Ectodermal cell (in vitro differentiated cells): Measurements from ENCODE around the gene STING1.
"Not testable (repeated sequence)": the region's sequence is repeated elsewhere in the genome, so short reads cannot be mapped to it uniquely, and the experiment has no call there.

Experiments
- H3K27ac ChIP-seq: 2 replicates; pipeline ENCODE4 v1.7.0; 2013; ENCODE audit warnings: mild to moderate bottlenecking, low read depth, low read length; ENCODE audit not compliant: insufficient read depth, poor library complexity, severe bottlenecking
- H3K27me3 ChIP-seq: 2 replicates; pipeline ENCODE4 v1.7.0; 2013; ENCODE audit warnings: mild to moderate bottlenecking, low read length; ENCODE audit not compliant: insufficient read depth, control insufficient read depth, poor library complexity, severe bottlenecking
- H3K36me3 ChIP-seq: one replicate; pipeline ENCODE4 v1.7.0; 2013; ENCODE audit warnings: low read length; ENCODE audit not compliant: control insufficient read depth, insufficient read depth
- H3K4me1 ChIP-seq: one replicate; pipeline ENCODE4 v1.7.0; 2013; ENCODE audit warnings: low read length; ENCODE audit not compliant: control insufficient read depth, insufficient read depth
- H3K4me3 ChIP-seq: 2 replicates; pipeline ENCODE4 v1.7.0; 2013; ENCODE audit warnings: low read depth, low read length, control low read depth; ENCODE audit not compliant: insufficient read depth
- H3K9me3 ChIP-seq: 2 replicates; pipeline ENCODE4 v1.7.0; 2013; ENCODE audit warnings: mild to moderate bottlenecking, low read length, moderate library complexity; ENCODE audit not compliant: control insufficient read depth
- WGBS, 2 experiments: methylation state at CpG; one replicate each; pipeline ENCODE4 v1.1.7; 2013; ENCODE audit warnings: missing lambda C conversion rate in 2 of 2; 5-methylcytosine and 5-hydroxymethylcytosine counted together

STING1 gene

DNA sequence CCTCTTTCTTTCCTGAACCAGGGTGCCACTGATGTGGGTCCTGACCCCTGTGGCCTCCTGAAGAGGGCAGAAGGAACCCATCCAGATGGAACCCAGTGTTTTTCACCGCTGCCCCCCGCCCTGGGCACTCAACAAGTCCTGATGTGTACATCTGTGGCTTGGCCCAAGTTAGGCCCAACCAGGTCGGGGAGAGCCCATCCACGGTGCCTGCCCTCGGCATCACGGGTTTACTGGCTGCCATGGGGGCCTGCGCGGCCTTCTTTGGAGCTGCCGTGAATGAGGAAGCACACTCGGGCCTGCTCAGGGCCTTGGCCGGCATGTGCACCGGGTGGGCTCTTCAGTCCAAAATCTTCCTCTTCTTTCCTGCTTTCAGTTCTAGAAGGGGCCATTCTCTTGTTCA is 25.8 kb downstream of the STING1 start:
- Histone ChIP-seq H3K36me3 (no peaks in the 10 kb centered on the region), H3K9me3 (no peaks in the 10 kb centered on the region), H3K4me1 (peaks cover 11% of the 10 kb centered on the region), H3K27ac (no peak overlapping the region), H3K4me3 (no peak overlapping the region), H3K27me3 (no peaks in the 10 kb centered on the region)
- WGBS, 2 experiments, result 94% methylated on average over 12 of the region's 12 CpGs

DNA sequence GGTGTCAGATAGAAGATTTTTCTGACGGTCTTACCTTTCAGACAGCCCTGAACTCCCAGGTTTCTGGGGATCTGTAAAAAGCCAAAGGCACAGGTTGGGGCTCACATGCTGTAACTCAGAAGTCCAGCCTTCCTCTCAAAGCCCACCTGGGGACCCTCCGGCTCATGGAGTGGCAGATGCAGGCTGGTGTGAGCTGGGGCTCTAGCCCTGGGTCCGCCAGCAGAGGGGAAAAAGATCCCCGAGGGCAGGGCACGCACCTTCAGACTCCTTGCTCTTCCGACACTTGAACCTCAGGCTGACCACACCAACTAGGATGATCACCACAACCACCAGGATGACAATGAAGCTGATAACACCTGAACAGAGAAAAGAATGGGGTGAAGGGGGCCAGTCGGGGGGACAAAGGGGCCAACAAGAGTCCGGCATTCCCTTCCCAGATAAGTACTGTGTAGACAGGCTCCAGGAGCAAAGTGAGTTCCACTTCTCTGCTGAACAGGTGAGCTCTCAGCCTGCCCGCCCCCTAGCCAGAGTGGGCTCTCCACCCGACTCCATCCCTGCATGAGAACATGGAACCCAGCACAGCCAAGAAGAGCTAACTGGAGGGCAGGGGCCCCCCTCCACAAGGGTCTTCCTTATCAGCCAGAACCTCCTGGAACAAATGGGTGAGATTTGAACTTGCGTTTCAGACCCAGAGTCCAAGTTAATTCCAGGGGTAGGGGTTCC is 27.8 kb downstream of the STING1 start:
- Histone ChIP-seq H3K27ac (no peak overlapping the region), H3K4me1 (peaks cover 6% of the 10 kb centered on the region), H3K27me3 (no peaks in the 10 kb centered on the region), H3K4me3 (no peak overlapping the region), H3K36me3 (no peaks in the 10 kb centered on the region), H3K9me3 (no peaks in the 10 kb centered on the region)
- WGBS, 2 experiments, result 88 to 89% methylated on average over 11 of the region's 11 CpGs

DNA sequence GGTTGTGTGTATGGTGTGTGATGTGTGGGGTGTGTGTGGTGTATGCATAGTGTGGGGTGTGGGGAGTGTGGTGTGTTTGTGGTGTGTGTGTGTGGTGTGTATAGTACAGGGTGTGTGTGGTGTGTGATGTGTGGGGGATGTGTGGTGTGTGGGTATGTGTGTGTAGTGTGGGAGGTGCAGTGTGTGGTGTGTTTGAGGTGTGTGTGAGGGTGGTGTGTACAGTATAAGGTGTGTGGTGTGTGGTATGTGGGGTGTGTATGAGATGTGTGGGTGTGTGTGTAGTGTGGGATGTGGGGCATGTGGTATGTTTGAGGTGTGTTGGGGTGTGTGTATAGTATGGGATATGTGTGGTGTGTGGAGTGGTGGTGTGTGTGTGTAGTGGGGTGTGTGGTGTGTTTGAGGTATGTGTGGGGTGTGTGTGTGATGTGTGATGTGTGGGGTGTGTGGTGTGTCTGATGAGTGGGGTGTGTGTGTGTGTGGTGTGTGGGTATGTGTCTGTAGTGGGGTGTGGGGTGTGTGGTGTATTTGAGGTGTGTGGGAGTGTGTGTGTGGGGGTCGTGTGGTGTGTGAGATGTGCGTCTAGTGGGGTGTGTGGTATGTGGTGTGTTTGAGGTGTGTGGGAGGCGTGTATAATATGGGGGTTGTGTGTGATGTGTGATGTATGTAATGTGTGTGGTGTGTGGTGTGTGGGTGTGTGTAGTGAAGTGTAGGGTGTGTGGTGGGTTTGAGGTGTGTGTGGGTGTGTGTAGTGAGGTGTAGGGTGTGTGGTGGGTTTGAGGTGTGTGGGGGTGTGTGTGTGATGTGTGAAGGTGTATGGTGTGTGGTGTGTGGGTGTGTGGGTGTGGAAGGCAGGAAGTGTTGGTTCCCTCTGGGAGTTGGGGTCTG is 28.6 kb downstream of the STING1 start:
- H3K27me3 ChIP-seq, result no peaks in the 10 kb centered on the region
- whole genome bisulfite sequencing, 2 experiments, result 93 to 95% methylated on average over 3 of the region's 3 CpGs
- no peaks in the 10 kb centered on the region for H3K9me3 ChIP-seq
- H3K36me3 ChIP-seq, result no peaks in the 10 kb centered on the region
- H3K27ac ChIP-seq, result no peak overlapping the region
- H3K4me1 ChIP-seq, result no peaks in the 10 kb centered on the region
- no peak overlapping the region for H3K4me3 ChIP-seq

DNA sequence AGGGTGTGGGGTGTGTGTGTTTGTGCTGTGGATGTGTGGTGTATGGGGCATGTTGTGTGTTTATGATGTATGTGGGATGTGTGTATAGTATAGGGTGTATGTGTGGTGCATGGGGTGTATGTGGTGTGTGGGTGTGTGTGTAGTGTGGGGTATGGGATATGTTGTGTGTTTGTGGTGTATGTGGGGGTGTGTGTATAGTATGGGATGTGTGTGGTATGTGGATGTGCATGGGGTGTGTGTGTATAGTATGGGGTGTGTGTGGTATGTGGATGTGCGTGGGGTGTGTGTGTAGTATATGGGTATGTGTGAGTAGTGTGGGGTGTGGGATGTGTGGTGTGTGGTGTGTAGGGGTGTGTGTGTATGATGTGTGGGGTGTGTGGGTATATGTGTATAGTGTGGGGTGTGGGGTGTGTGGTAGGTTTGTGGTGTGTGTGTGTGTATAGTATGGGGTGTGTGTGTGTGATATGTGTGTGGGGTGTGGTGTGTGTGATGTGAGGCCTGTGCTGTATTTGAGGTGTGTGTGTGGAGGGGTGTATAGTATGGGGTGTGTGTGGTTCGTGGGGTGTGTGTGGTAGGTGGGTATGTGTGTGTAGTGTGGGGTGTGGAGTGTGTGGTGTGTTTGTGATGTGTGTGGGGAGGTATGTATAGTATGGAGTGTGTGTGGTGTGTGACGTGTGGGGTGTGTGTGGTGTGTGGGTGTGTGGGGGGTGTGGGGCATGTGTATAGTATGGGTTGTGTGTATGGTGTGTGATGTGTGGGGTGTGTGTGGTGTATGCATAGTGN is 30.5 kb downstream of the STING1 start:
- no peak overlapping the region for H3K4me3 ChIP-seq
- H3K27me3 ChIP-seq, result no peaks in the 10 kb centered on the region
- no peaks in the 10 kb centered on the region for H3K4me1 ChIP-seq
- WGBS, 2 experiments, result 81 to 83% methylated on average over 3 of the region's 3 CpGs
- H3K27ac ChIP-seq, result no peak overlapping the region
- no peaks in the 10 kb centered on the region for H3K9me3 ChIP-seq
- H3K36me3 ChIP-seq, result no peaks in the 10 kb centered on the region

DNA sequence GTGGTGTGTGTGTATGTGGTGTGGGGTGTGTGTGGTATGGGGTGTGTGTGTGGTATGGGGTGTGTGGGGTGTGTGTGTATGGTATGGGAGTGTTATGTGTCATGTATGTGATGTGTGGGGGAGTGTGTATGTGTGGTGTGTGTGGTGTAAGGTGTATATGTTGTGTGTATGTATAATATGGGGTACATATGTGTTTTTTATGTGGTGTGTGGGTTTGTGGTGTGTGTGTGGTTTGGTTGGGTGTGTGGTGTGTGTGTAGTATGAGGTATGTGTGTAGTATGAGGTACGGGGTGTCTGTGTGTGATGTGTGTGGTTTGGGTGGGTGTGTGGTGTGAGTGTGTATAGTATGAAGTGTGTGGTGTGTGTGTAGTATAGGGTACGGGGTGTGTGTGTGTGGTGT is 31.4 kb downstream of the STING1 start:
- H3K4me3 ChIP-seq, result no peak overlapping the region

DNA sequence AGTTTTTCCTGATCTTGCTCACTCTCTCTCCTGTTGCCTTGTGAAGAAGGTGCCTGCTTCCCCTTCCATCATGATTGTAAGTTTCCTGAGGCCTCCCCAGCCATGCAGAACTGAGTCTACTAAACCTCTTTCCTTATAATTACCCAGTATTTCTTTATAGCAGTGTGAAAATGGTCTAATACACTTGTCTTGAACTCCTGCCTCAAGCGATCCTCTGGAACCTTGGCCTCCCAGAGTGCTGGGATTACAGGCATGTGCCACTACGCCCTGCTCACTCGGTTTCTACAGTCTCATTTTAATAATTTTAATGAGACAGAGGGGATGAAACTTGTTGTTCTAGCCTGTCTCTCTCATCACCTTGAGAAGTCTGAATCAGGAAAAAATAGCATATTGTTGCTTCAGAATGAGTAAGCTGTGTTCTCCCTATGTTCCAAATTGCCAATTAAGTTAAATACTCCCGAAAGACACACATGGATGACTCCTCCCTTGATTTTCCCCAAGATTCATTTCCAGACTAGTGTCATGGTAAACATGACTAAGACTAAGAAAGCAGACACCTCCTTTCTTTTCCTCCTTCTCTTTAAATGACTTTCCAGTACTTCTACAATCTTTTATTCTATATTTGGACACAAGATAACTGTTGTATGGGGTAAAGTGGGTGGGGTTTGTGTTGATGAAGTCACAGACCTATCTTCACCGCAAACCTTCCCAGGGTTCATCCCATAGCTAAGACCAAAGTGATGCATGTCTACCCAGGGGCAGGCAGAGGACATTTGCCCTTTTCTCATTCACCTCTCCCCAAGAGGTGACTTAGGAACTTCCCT is 35.4 kb downstream of the STING1 start:
- no peaks in the 10 kb centered on the region for H3K9me3 ChIP-seq
- no peak overlapping the region for H3K4me3 ChIP-seq
- WGBS, 2 experiments, result 88 to 94% methylated on average over 5 of the region's 5 CpGs
- no peak overlapping the region for H3K27ac ChIP-seq
- no peaks in the 10 kb centered on the region for H3K27me3 ChIP-seq
- no peaks in the 10 kb centered on the region for H3K36me3 ChIP-seq
- H3K4me1 ChIP-seq, result no peaks in the 10 kb centered on the region

More for the DNA sequence above, 31.4 kb downstream of the STING1 start:
- Histone ChIP-seq H3K27me3 (no peaks in the 10 kb centered on the region), H3K9me3 (no peaks in the 10 kb centered on the region), H3K36me3 (no peaks in the 10 kb centered on the region), H3K4me1 (no peaks in the 10 kb centered on the region), H3K27ac (no peak overlapping the region)
- WGBS, 2 experiments, result 92 to 95% methylated on average over 2 of the region's 2 CpGs

DNA sequence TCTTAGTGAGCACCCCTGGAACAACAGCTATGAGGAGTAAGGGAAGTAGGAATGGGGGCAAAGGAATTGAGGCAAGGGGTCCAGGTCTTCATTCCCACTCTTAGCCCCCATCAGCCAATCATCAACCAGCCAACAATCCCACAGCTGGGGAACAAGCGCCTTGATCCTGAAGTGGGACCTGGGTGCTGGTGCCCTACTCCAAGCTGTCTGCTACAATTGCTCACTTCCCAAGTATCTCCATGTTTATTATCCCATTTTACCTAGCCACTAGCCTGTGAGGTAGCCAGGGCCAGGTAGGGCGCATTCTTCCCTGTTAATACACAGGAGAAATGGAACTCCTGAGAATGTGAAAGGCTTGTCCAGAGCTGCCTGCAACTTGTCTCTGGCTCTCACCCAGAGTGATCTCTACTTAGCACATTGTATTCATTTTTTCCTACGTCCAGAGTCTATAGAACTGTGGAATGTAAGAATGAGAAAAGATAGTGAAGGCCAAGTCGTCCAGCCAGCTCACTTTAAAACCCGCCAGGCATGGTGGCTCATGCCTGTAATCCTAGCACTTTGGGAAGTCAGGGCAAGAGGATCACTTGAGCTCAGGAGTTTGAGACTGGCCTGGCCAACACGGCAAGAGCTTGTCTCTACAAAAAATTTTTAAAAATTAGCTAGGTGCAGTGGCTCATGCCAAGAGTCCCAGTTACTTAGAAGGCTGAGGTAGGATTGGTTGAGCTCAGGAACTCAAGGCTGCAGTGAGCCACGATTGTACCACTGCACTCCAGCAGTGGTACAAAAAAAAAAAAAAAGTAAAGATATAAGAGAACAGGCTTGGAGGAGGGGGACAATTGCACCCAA is 37.0 kb downstream of the STING1 start:
- H3K36me3 ChIP-seq, result no peaks in the 10 kb centered on the region
- no peaks in the 10 kb centered on the region for H3K27me3 ChIP-seq
- no peaks in the 10 kb centered on the region for H3K4me1 ChIP-seq
- H3K4me3 ChIP-seq, result no peak overlapping the region
- no peak overlapping the region for H3K27ac ChIP-seq
- 76 to 78% methylated on average over 7 of the region's 7 CpGs for WGBS, 2 experiments
- no peaks in the 10 kb centered on the region for H3K9me3 ChIP-seq

DNA sequence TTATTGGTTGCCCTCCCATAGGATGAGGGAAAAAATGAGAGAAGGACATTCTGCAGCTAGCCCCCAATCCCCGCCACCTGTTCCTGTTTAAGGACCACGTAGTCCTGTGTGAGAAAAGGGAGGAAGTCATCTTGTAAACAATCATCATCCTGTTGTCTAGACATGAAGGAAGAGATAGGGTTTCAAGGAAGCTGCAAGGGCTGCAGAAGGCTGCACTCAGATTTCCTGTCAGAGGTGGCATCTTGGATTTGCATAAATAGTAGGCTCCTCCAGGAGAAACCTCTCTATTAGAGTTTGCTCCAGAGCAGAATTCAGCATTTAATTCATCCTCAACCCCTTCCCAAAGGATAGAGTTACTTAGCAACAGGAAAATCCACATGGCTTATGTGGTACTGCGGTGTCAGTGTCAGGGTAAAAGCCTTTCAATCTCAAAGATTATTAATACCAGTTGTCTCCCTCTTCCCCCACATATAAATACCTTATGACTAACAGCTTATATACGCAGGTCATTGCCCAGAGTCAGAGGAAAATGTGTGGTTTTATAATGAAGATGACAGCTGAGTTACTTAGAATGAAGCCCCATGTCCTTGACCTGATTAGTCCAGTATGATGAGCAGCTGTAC is 38.6 kb downstream of the STING1 start:
- 77 to 86% methylated on average over 4 of the region's 4 CpGs for WGBS, 2 experiments
- no peak overlapping the region for H3K4me3 ChIP-seq
- H3K4me1 ChIP-seq, result no peaks in the 10 kb centered on the region
- no peak overlapping the region for H3K27ac ChIP-seq
- H3K9me3 ChIP-seq, result no peaks in the 10 kb centered on the region
- no peaks in the 10 kb centered on the region for H3K36me3 ChIP-seq
- H3K27me3 ChIP-seq, result no peaks in the 10 kb centered on the region

DNA sequence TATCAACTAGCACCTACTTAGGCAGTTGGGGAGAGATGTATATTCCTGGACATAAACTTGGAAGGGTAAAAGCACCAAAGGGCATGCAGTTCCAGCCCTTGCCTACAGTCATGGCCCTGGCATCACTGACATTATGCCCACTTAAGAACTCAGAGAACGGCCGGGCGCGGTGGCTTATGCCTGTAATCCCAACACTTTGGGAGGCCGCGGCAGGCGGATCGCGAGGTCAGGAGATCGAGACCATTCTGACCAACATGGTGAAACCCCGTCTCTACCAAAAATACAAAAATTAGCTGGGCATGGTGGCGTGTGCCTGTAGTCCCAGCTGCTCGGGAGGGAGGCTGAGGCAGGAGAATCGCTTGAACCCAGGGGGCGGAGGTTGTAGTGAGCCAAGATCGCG is 42.1 kb downstream of the STING1 start:
- 92 to 95% methylated on average over 17 of the region's 17 CpGs for WGBS, 2 experiments
- not testable (repeated sequence) for H3K36me3 ChIP-seq, H3K4me1 ChIP-seq, H3K4me3 ChIP-seq, H3K27ac ChIP-seq, H3K9me3 ChIP-seq, H3K27me3 ChIP-seq
